ENCODE data around the gene HAUS3.
"Not testable (repeated sequence)": the region's sequence is repeated elsewhere in the genome, so short reads cannot be mapped to it uniquely, and the experiment has no call there.

HAUS3 gene

GRCh38 chr4:2275546-2276251 is 33.8 kb upstream of the HAUS3 start:
- H3K4me3 ChIP-seq (replicated peaks; ENCODE audit: insufficient read depth, low read length) = no peak overlapping the region
- TF ChIP-seq POLR2AphosphoS5 (IDR thresholded peaks at IDR 0.05; ENCODE audit: low read depth) (no peak), REST (IDR thresholded peaks at IDR 0.05; ENCODE audit: insufficient replicate concordance, low read depth) (no peak), SPI1 (IDR thresholded peaks at IDR 0.05; ENCODE audit: borderline replicate concordance, low read depth) (no peak), GABPA (IDR thresholded peaks at IDR 0.05; ENCODE audit: low read depth) (no peak)
- TF ChIP-seq, protein P1, sequence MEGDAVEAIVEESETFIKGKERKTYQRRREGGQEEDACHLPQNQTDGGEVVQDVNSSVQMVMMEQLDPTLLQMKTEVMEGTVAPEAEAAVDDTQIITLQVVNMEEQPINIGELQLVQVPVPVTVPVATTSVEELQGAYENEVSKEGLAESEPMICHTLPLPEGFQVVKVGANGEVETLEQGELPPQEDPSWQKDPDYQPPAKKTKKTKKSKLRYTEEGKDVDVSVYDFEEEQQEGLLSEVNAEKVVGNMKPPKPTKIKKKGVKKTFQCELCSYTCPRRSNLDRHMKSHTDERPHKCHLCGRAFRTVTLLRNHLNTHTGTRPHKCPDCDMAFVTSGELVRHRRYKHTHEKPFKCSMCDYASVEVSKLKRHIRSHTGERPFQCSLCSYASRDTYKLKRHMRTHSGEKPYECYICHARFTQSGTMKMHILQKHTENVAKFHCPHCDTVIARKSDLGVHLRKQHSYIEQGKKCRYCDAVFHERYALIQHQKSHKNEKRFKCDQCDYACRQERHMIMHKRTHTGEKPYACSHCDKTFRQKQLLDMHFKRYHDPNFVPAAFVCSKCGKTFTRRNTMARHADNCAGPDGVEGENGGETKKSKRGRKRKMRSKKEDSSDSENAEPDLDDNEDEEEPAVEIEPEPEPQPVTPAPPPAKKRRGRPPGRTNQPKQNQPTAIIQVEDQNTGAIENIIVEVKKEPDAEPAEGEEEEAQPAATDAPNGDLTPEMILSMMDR (IDR thresholded peaks at IDR 0.05; ENCODE audit: insufficient read depth, low read length) = no peak
- no peak for DNase-seq (ENCODE audit: low read depth in 1 of 2, low spot score in 1 of 2)
- no peak overlapping the region for H3K27ac ChIP-seq (replicated peaks)
- no peaks in the 10 kb centered on the region for H3K27me3 ChIP-seq (ENCODE audit: insufficient read depth, poor library complexity, severe bottlenecking)

- not testable (repeated sequence) for H3K27ac ChIP-seq (replicated peaks)
Measured at GRCh38 chr4:2275044-2275397, 33.1 kb upstream of the HAUS3 start.

DNA sequence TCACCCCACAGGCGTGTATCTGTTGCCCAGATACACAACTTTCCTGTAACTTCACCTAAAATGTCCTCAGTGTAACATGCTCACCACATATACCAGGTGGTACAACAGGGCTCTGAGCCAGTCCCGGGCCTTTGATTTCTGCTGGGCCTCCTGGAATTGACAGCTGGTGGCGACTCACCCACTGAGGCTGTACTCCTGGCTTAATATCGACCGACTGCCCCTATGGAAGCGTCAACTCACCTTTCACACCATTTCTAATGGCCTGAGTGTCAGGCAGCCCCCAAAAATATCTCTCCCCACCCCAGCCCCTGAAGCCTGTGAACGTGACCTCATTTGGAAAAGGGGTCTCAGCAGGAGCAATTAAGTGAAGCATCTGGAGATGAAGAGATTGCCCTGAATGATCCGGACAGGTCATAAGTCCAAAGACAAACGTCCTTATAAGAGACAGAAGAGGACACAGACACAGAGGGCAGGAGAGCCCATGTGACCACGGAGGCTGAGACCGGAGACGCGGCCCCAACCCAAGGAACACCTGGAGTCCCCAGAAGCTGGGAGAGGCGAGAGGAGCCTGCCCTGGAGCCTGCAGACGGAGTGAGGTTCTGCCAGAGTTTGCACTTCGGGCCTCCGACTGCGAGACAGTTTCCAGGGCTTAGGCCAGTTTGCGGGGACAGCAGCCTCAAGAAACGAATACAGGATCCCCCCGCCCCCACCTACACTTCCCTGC is 32.6 kb upstream of the HAUS3 start:
- Histone ChIP-seq H3K4me3 (replicated peaks; ENCODE audit: insufficient read depth, low read length) (no peak overlapping the region), H3K27ac (replicated peaks) (no peak overlapping the region), H3K27me3 (ENCODE audit: insufficient read depth, poor library complexity, severe bottlenecking) (no peaks in the 10 kb centered on the region)
- TF ChIP-seq, protein P1 (IDR thresholded peaks at IDR 0.05; ENCODE audit: insufficient read depth, low read length) = no peak
- TF ChIP-seq SPI1 (IDR thresholded peaks at IDR 0.05; ENCODE audit: borderline replicate concordance, low read depth) (no peak), GABPA (IDR thresholded peaks at IDR 0.05; ENCODE audit: low read depth) (no peak), POLR2AphosphoS5 (IDR thresholded peaks at IDR 0.05; ENCODE audit: low read depth) (no peak), REST (IDR thresholded peaks at IDR 0.05; ENCODE audit: insufficient replicate concordance, low read depth) (no peak)
- DNase-seq (ENCODE audit: low read depth in 1 of 2, low spot score in 1 of 2) = no peak

More at GRCh38 chr4:2275044-2275397, 33.1 kb upstream of the HAUS3 start:
- H3K27me3 ChIP-seq (ENCODE audit: insufficient read depth, poor library complexity, severe bottlenecking); DNase-seq (ENCODE audit: low read depth in 1 of 2, low spot score in 1 of 2); H3K4me3 ChIP-seq (replicated peaks; ENCODE audit: insufficient read depth, low read length): not testable (repeated sequence)

GRCh38 chr4:2273657-2274319 is 31.9 kb upstream of the HAUS3 start:
- Histone ChIP-seq H3K27me3 (ENCODE audit: insufficient read depth, poor library complexity, severe bottlenecking) (no peaks in the 10 kb centered on the region), H3K4me3 (replicated peaks; ENCODE audit: insufficient read depth, low read length) (no peak overlapping the region), H3K27ac (replicated peaks) (no peak overlapping the region)
- no peak for TF ChIP-seq POLR2AphosphoS5 (IDR thresholded peaks at IDR 0.05; ENCODE audit: low read depth)
- no peak for TF ChIP-seq GABPA (IDR thresholded peaks at IDR 0.05; ENCODE audit: low read depth)
- TF ChIP-seq, protein P1 (IDR thresholded peaks at IDR 0.05; ENCODE audit: insufficient read depth, low read length) = no peak
- TF ChIP-seq SPI1 (IDR thresholded peaks at IDR 0.05; ENCODE audit: borderline replicate concordance, low read depth) = no peak
- no peak for TF ChIP-seq REST (IDR thresholded peaks at IDR 0.05; ENCODE audit: insufficient replicate concordance, low read depth)
- DNase-seq (ENCODE audit: low read depth in 1 of 2, low spot score in 1 of 2) = no peak
